Measurements from ENCODE around the gene PCDHAC2.

Gene PCDHAC2

DNA sequence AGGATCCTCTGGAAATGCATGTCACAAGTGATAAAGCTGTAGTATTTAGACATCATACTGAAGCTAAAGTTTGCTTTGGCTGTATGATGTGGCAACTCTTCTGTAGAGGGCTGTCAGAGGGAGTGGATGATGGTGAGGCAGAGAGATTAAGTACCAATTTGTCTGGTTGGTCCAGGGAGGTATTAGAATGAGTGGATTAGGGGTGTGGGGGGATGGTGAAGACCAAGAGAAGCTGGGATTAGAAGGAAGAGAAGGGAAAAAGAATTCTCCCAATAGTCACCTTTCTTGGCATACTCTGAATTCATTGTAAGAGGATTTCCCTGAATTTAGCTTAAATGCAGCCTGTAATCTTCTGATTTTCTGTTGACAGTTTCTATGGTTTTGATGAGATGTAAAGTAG, 3.6 kb downstream of the PCDHAC2 start:
- CTCF ChIA-PET: no interaction called here
- POLR2A ChIA-PET: no interaction called here

GRCh38 chr5:140973550-140973949, 7.3 kb downstream of the PCDHAC2 start:
- Histone ChIP-seq H3K27me3 (replicated peaks in 2 of 5; ENCODE audit: control insufficient read depth in 4 of 5, insufficient read depth in 5 of 5, low read length in 4 of 5) (peaks cover 2 to 9% (median 5%) of the 10 kb centered on the region in 5 experiments), H3K36me3 (ENCODE audit: control insufficient read depth in 4 of 4, insufficient read depth in 4 of 4, low read length in 3 of 4) (no peaks in the 10 kb centered on the region), H3K4me3 (ENCODE audit: control insufficient read depth in 1 of 7, extremely low read depth in 1 of 7, insufficient read depth in 4 of 7, low read depth in 2 of 7, low read length in 6 of 7) (no peak overlapping the region), H3K9me3 (ENCODE audit: control extremely low read depth in 1 of 5, control insufficient read depth in 4 of 5, insufficient read depth in 2 of 5, low read depth in 1 of 5, low read length in 4 of 5) (peaks cover 0 to 1% (median 0%) of the 10 kb centered on the region in 5 experiments), H3K4me1 (ENCODE audit: control extremely low read depth in 1 of 4, control insufficient read depth in 4 of 4, insufficient read depth in 4 of 4, low read length in 3 of 4) (no peaks in the 10 kb centered on the region), H3K27ac (ENCODE audit: insufficient read depth in 1 of 2, low read depth in 1 of 2, low read length in 2 of 2, poor library complexity in 1 of 2, severe bottlenecking in 2 of 2) (no peak overlapping the region)
- ChIA-PET CTCF (no interaction called here), POLR2A (no interaction called here)
- no peak for DNase-seq

More for the DNA sequence above, 3.6 kb downstream of the PCDHAC2 start:
- Histone ChIP-seq H3K4me1 (ENCODE audit: control extremely low read depth in 1 of 4, control insufficient read depth in 4 of 4, insufficient read depth in 4 of 4, low read length in 3 of 4) (peaks cover 0 to 13% (median 5%) of the 10 kb centered on the region in 4 experiments), H3K27me3 (replicated peaks in 2 of 5; ENCODE audit: control insufficient read depth in 4 of 5, insufficient read depth in 5 of 5, low read length in 4 of 5) (peaks cover 4 to 43% (median 22%) of the 10 kb centered on the region in 5 experiments), H3K4me3 (ENCODE audit: control insufficient read depth in 1 of 7, extremely low read depth in 1 of 7, insufficient read depth in 4 of 7, low read depth in 2 of 7, low read length in 6 of 7) (no peak overlapping the region), H3K27ac (ENCODE audit: insufficient read depth in 1 of 2, low read depth in 1 of 2, low read length in 2 of 2, poor library complexity in 1 of 2, severe bottlenecking in 2 of 2) (no peak overlapping the region), H3K36me3 (ENCODE audit: control insufficient read depth in 4 of 4, insufficient read depth in 4 of 4, low read length in 3 of 4) (no peaks in the 10 kb centered on the region), H3K9me3 (ENCODE audit: control extremely low read depth in 1 of 5, control insufficient read depth in 4 of 5, insufficient read depth in 2 of 5, low read depth in 1 of 5, low read length in 4 of 5) (peaks cover 0 to 10% (median 2%) of the 10 kb centered on the region in 5 experiments)
- DNase-seq: no peak

GRCh38 chr5:140977003-140977402, 10.7 kb downstream of the PCDHAC2 start:
- H3K4me1 ChIP-seq (ENCODE audit: control extremely low read depth in 1 of 4, control insufficient read depth in 4 of 4, insufficient read depth in 4 of 4, low read length in 3 of 4): no peaks in the 10 kb centered on the region
- H3K36me3 ChIP-seq (ENCODE audit: control insufficient read depth in 4 of 4, insufficient read depth in 4 of 4, low read length in 3 of 4): no peaks in the 10 kb centered on the region
- no peak for DNase-seq
- no peaks in the 10 kb centered on the region for H3K9me3 ChIP-seq (ENCODE audit: control extremely low read depth in 1 of 5, control insufficient read depth in 4 of 5, insufficient read depth in 2 of 5, low read depth in 1 of 5, low read length in 4 of 5)
- no peak overlapping the region for H3K4me3 ChIP-seq (ENCODE audit: control insufficient read depth in 1 of 7, extremely low read depth in 1 of 7, insufficient read depth in 4 of 7, low read depth in 2 of 7, low read length in 6 of 7)
- CTCF ChIA-PET: no interaction called here
- H3K27me3 ChIP-seq (replicated peaks in 2 of 5; ENCODE audit: control insufficient read depth in 4 of 5, insufficient read depth in 5 of 5, low read length in 4 of 5): peaks cover 0 to 5% (median 0%) of the 10 kb centered on the region in 5 experiments
- no peak overlapping the region for H3K27ac ChIP-seq (ENCODE audit: insufficient read depth in 1 of 2, low read depth in 1 of 2, low read length in 2 of 2, poor library complexity in 1 of 2, severe bottlenecking in 2 of 2)
- WGBS (ENCODE audit: insufficient coverage): no CpG with 5 or more reads among the region's 3 CpGs
- POLR2A ChIA-PET: no interaction called here

DNA sequence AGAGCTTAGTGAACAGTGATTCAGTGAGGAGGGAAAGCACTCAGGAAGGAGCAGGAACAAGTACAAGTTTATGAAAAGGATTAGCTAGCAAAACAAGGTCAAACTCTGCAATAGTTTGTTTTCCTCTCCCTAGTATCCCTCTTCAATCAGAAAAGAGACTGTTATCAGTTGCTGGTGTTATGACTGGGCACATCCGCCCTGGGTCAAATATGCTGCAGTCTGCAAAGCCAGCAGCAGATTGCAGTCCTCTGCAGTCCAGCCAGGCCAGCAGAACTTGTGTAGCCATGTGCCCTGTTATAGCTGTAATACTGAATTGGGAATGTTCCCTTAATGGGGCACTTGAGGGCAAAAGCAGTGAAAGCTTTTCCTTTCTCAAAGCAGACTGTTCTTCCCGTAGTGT, 12.0 kb downstream of the PCDHAC2 start:
- Histone ChIP-seq H3K4me3 (ENCODE audit: control insufficient read depth in 1 of 7, extremely low read depth in 1 of 7, insufficient read depth in 4 of 7, low read depth in 2 of 7, low read length in 6 of 7) (no peak overlapping the region), H3K36me3 (ENCODE audit: control insufficient read depth in 4 of 4, insufficient read depth in 4 of 4, low read length in 3 of 4) (no peaks in the 10 kb centered on the region), H3K27ac (ENCODE audit: insufficient read depth in 1 of 2, low read depth in 1 of 2, low read length in 2 of 2, poor library complexity in 1 of 2, severe bottlenecking in 2 of 2) (no peak overlapping the region), H3K9me3 (ENCODE audit: control extremely low read depth in 1 of 5, control insufficient read depth in 4 of 5, insufficient read depth in 2 of 5, low read depth in 1 of 5, low read length in 4 of 5) (no peaks in the 10 kb centered on the region), H3K4me1 (ENCODE audit: control extremely low read depth in 1 of 4, control insufficient read depth in 4 of 4, insufficient read depth in 4 of 4, low read length in 3 of 4) (no peaks in the 10 kb centered on the region), H3K27me3 (replicated peaks in 2 of 5; ENCODE audit: control insufficient read depth in 4 of 5, insufficient read depth in 5 of 5, low read length in 4 of 5) (peaks cover 0 to 5% (median 0%) of the 10 kb centered on the region in 5 experiments)
- WGBS (ENCODE audit: insufficient coverage): 100% methylated on average over 1 of the region's 2 CpGs
- ChIA-PET POLR2A (no interaction called here), CTCF (interaction anchor here (1.5 kb wide), 1 partner anchor 20 kb away, joined by 3 read pairs; no protein-coding TSS in a partner anchor)
- DNase-seq: no peak

- no peaks in the 10 kb centered on the region for H3K36me3 ChIP-seq (ENCODE audit: control insufficient read depth in 4 of 4, insufficient read depth in 4 of 4, low read length in 3 of 4)
- ChIA-PET POLR2A (no interaction called here), CTCF (interaction anchor here (1.5 kb wide), 1 partner anchor 21 kb away, joined by 3 read pairs; no protein-coding TSS in a partner anchor)
- no peaks in the 10 kb centered on the region for H3K4me1 ChIP-seq (ENCODE audit: control extremely low read depth in 1 of 4, control insufficient read depth in 4 of 4, insufficient read depth in 4 of 4, low read length in 3 of 4)
- DNase-seq: no peak
- H3K27ac ChIP-seq (ENCODE audit: insufficient read depth in 1 of 2, low read depth in 1 of 2, low read length in 2 of 2, poor library complexity in 1 of 2, severe bottlenecking in 2 of 2): no peak overlapping the region
- H3K27me3 ChIP-seq (replicated peaks in 2 of 5; ENCODE audit: control insufficient read depth in 4 of 5, insufficient read depth in 5 of 5, low read length in 4 of 5): peaks cover 0 to 5% (median 0%) of the 10 kb centered on the region in 5 experiments
- WGBS (ENCODE audit: insufficient coverage): 86% methylated on average over 1 of the region's 1 CpG
- no peaks in the 10 kb centered on the region for H3K9me3 ChIP-seq (ENCODE audit: control extremely low read depth in 1 of 5, control insufficient read depth in 4 of 5, insufficient read depth in 2 of 5, low read depth in 1 of 5, low read length in 4 of 5)
- H3K4me3 ChIP-seq (ENCODE audit: control insufficient read depth in 1 of 7, extremely low read depth in 1 of 7, insufficient read depth in 4 of 7, low read depth in 2 of 7, low read length in 6 of 7): no peak overlapping the region
Observed at GRCh38 chr5:140978983-140979382, 12.7 kb downstream of the PCDHAC2 start.

- Histone ChIP-seq H3K36me3 (ENCODE audit: control insufficient read depth in 4 of 4, insufficient read depth in 4 of 4, low read length in 3 of 4) (no peaks in the 10 kb centered on the region), H3K27me3 (replicated peaks in 2 of 5; ENCODE audit: control insufficient read depth in 4 of 5, insufficient read depth in 5 of 5, low read length in 4 of 5) (peaks cover 0 to 5% (median 0%) of the 10 kb centered on the region in 5 experiments), H3K4me1 (ENCODE audit: control extremely low read depth in 1 of 4, control insufficient read depth in 4 of 4, insufficient read depth in 4 of 4, low read length in 3 of 4) (no peaks in the 10 kb centered on the region), H3K27ac (ENCODE audit: insufficient read depth in 1 of 2, low read depth in 1 of 2, low read length in 2 of 2, poor library complexity in 1 of 2, severe bottlenecking in 2 of 2) (no peak overlapping the region), H3K9me3 (ENCODE audit: control extremely low read depth in 1 of 5, control insufficient read depth in 4 of 5, insufficient read depth in 2 of 5, low read depth in 1 of 5, low read length in 4 of 5) (no peaks in the 10 kb centered on the region), H3K4me3 (ENCODE audit: control insufficient read depth in 1 of 7, extremely low read depth in 1 of 7, insufficient read depth in 4 of 7, low read depth in 2 of 7, low read length in 6 of 7) (no peak overlapping the region)
- no peak for DNase-seq
- WGBS (ENCODE audit: insufficient coverage): 89% methylated on average over 4 of the region's 5 CpGs
- ChIA-PET CTCF (no interaction called here), POLR2A (no interaction called here)
Observed at GRCh38 chr5:140982083-140982716, 15.9 kb downstream of the PCDHAC2 start.

DNA sequence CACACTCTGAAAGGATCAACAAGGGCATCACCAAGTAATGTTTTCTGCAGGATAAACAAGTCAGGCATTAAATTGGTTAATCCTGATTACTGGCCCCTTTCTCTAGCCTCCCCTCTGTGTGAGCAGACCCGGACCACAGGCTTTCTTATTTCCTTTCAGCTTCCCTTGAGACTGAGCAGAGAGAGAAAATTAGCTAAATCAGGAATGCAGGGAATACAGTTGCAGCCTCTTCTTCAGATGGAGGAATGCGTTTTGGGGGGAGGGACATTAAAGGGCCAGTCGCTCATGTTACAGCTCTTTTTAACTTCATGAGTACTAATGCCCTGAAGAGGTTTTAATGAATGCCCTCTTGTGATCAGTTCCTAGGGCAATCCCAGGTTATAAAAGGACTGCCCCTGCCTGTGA, 19.8 kb downstream of the PCDHAC2 start:
- Histone ChIP-seq H3K36me3 (ENCODE audit: control insufficient read depth in 4 of 4, insufficient read depth in 4 of 4, low read length in 3 of 4) (no peaks in the 10 kb centered on the region), H3K9me3 (ENCODE audit: control extremely low read depth in 1 of 5, control insufficient read depth in 4 of 5, insufficient read depth in 2 of 5, low read depth in 1 of 5, low read length in 4 of 5) (peaks cover 0 to 2% (median 0%) of the 10 kb centered on the region in 5 experiments), H3K27me3 (replicated peaks in 2 of 5; ENCODE audit: control insufficient read depth in 4 of 5, insufficient read depth in 5 of 5, low read length in 4 of 5) (no peaks in the 10 kb centered on the region), H3K4me1 (ENCODE audit: control extremely low read depth in 1 of 4, control insufficient read depth in 4 of 4, insufficient read depth in 4 of 4, low read length in 3 of 4) (no peaks in the 10 kb centered on the region), H3K27ac (ENCODE audit: insufficient read depth in 1 of 2, low read depth in 1 of 2, low read length in 2 of 2, poor library complexity in 1 of 2, severe bottlenecking in 2 of 2) (no peak overlapping the region), H3K4me3 (ENCODE audit: control insufficient read depth in 1 of 7, extremely low read depth in 1 of 7, insufficient read depth in 4 of 7, low read depth in 2 of 7, low read length in 6 of 7) (no peak overlapping the region)
- DNase-seq: no peak
- CTCF ChIA-PET: no interaction called here
- WGBS (ENCODE audit: insufficient coverage): 31% methylated on average over 2 of the region's 3 CpGs
- POLR2A ChIA-PET: no interaction called here

Measured in common myeloid progenitor, CD34-positive (primary cell).